ENCODE data around the gene TRIAP1.

TRIAP1 gene

DNA sequence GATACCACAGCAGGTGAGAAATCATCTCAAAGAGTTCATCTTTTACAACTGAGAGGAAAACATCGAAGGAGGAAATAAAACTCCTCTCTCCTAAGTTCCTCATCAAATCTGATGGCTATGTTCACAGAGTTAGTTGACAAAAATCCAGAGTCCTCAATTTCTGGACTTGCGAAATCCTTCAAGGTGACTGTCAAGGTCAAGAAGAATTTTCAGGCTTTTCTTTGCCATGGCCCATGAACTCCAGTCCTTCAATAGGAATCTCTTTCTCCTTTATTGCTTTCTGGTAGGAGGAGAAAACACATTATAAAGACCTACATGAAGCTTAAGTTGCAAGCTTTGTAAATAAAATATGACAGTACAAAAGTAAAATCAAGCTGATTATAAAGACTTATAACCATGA lies 1.5 kb downstream of the TRIAP1 start:
- Histone ChIP-seq H3K4me2 (peak overlapping the region; percentile 72 to 99 (median 91)), H3K27me3 (no peaks in the 10 kb centered on the region), H4K20me1 (peaks cover 11 to 84% (median 68%) of the 10 kb centered on the region in 11 experiments; a peak in 21 of 22 replicates), H3K4me3 (peak overlapping the region in 9 of 10 experiments; percentile 78 to 99 (median 95); a peak in 17 of 20 replicates), H3K36me3 (peaks cover 53 to 75% (median 67%) of the 10 kb centered on the region in 11 experiments), H3K4me1 (peaks cover 33 to 54% (median 44%) of the 10 kb centered on the region in 10 experiments), H3K9ac (peak overlapping the region in 10 of 11 experiments; percentile 87 to 92 (median 90); a peak in 19 of 22 replicates), H3K9me3 (replicated peaks in 1 of 11) (no peaks in the 10 kb centered on the region), H3K27ac (peak overlapping the region in 7 of 11 experiments; percentile 27 to 89 (median 85); a peak in 6 of 22 replicates)
- no peak for TF ChIP-seq Cebpa-rat (IDR thresholded peaks at IDR 0.05)

DNA sequence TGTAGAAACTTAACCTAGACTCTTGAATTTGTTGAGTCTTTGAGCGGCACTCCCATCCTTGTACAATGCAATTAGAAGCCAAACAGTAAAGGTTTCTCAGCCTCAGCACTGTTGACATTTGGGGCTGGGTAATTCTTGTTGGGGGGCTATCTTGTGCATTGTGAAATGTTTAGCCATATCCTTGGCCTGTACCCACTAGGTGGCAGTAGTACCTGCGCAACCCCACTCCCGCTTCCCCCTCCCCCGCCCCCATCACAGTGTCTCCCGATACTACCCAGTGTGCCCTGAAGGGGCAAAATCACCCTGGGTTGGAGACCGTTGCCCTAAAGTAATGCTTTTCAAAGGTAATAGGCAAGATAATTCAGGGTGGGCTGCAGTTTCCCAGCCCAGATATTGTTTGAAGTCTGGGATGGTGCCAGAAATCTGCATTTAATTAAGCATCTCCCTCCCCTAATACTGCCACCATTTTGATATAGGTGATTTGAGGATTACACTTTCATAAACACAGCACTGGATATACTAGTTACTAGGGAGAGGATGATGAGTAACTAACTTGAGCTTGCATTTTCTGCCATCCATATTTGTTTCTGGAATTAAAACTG lies 6.4 kb downstream of the TRIAP1 start:
- TF ChIP-seq Cebpa-rat (IDR thresholded peaks at IDR 0.05), result peak in 3 of 11 experiments; percentile 5 to 26 (median 17); a peak in 1 of 22 replicates
- Histone ChIP-seq H3K27me3 (no peaks in the 10 kb centered on the region), H3K4me2 (peak overlapping the region; percentile 78 to 99 (median 92)), H3K4me1 (peaks cover 22 to 44% (median 33%) of the 10 kb centered on the region in 10 experiments), H3K27ac (peak overlapping the region in 5 of 11 experiments; percentile 15 to 89 (median 86); a peak in 4 of 22 replicates), H4K20me1 (peaks cover 17 to 62% (median 55%) of the 10 kb centered on the region in 11 experiments; a peak in 20 of 22 replicates), H3K9me3 (replicated peaks in 1 of 11) (no peaks in the 10 kb centered on the region), H3K36me3 (peaks cover 42 to 55% (median 47%) of the 10 kb centered on the region in 11 experiments), H3K9ac (peak overlapping the region; percentile 81 to 92 (median 89); a peak in 17 of 22 replicates), H3K4me3 (peak overlapping the region; percentile 67 to 91 (median 84); a peak in 19 of 20 replicates)

DNA sequence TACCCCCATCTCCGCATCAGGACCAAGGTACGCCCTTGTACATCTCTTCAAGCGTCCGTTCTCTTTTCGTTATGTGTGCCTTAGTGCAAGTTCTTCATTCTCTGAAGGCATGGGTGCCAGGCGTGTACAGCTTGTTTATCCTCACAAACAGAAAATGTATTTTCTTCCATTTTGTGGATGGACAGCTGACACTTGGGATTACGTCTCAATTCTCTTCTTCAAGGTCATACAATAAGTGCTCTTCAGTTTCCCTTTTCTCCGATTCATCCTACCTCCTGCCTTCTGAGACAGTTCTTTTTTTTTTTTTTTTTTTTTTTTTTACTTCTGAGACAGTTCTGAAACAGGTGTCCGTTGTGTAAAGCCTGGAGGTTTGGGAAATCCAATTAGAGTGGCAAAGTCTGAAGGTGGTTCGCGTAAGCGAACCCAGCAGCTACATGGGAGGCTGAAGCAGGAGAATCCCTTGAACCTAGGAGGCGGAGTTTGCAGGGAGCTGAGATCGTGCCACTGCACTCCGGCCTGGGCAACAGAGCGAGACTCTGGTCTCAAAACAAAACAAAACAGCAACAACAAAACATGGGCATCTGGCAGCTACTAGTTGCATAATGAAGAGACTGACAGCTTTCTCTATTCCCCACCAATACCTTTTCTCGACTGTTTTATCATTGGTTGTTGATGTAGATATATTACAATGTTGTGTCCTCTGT lies 7.5 kb downstream of the TRIAP1 start:
- H3K27ac ChIP-seq, result peak overlapping the region; percentile 74 to 90 (median 86)
- H3K4me2 ChIP-seq, result peak overlapping the region; percentile 78 to 99 (median 92)
- peak overlapping the region; percentile 81 to 92 (median 89) for H3K9ac ChIP-seq
- TF ChIP-seq Cebpa-rat (IDR thresholded peaks at IDR 0.05), result no peak
- no peaks in the 10 kb centered on the region for H3K27me3 ChIP-seq
- H4K20me1 ChIP-seq, result peaks cover 14 to 51% (median 45%) of the 10 kb centered on the region in 11 experiments; a peak in 20 of 22 replicates
- H3K4me3 ChIP-seq, result peak overlapping the region; percentile 67 to 91 (median 84)
- H3K4me1 ChIP-seq, result peaks cover 15 to 33% (median 23%) of the 10 kb centered on the region in 10 experiments
- no peaks in the 10 kb centered on the region for H3K9me3 ChIP-seq (replicated peaks in 1 of 11)
- H3K36me3 ChIP-seq, result peaks cover 31 to 44% (median 36%) of the 10 kb centered on the region in 11 experiments

DNA sequence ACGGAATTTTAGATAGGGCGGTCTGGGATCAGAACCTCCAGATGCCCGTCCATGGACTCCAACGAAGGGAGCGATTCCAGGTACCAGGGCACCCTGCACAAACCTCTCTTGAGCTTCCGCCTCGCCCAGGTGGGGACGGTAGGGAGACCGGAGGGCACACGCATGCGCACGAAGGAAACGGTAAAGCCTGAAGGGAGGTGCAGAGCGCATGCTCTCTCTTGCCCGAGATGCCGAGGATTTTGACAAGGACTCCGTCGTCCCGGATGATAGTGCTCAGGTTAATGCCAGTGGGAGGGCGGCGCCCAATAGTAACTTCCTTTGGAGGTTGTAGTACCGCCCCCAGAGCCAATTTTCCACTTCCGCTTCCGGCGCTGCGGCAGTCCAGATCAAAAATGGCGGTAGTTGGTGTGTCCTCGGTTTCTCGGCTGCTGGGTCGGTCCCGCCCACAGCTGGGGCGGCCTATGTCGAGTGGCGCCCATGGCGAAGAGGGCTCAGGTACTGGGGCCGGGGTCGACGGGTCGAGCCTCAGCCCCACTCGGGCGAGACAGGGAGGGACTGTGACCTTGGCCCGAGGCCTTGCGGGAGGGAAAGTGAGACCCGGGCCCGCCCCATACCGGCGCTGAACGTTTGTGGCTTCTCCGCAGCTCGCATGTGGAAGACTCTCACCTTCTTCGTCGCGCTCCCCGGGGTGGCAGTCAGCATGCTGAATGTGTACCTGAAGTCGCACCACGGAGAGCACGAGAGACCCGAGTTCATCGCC lies 8.3 kb downstream of the TRIAP1 start, which contains the start of gene COX6A1:
Gene COX6A1 (plus strand): TSS at position 379 of the 760 bp plus-strand sequence. CDS start 14 bp downstream, at position 393.
- H4K20me1 ChIP-seq, result peaks cover 14 to 44% (median 38%) of the 10 kb centered on the region in 11 experiments; a peak in 19 of 22 replicates
- H3K27ac ChIP-seq, result peak within 1 kb of the TSS; percentile 74 to 90 (median 86)
- TF ChIP-seq Cebpa-rat (IDR thresholded peaks at IDR 0.05), result no peak
- peaks cover 15 to 26% (median 21%) of the 10 kb centered on the region in 10 experiments for H3K4me1 ChIP-seq
- H3K36me3 ChIP-seq, result peaks cover 24 to 37% (median 29%) of the 10 kb centered on the region in 11 experiments
- H3K9ac ChIP-seq, result peak within 1 kb of the TSS; percentile 81 to 92 (median 89)
- no peaks in the 10 kb centered on the region for H3K9me3 ChIP-seq (replicated peaks in 1 of 11)
- peak within 1 kb of the TSS; percentile 80 to 99 (median 92) for H3K4me2 ChIP-seq
- no peaks in the 10 kb centered on the region for H3K27me3 ChIP-seq
- H3K4me3 ChIP-seq, result peak within 1 kb of the TSS; percentile 67 to 91 (median 84)

DNA sequence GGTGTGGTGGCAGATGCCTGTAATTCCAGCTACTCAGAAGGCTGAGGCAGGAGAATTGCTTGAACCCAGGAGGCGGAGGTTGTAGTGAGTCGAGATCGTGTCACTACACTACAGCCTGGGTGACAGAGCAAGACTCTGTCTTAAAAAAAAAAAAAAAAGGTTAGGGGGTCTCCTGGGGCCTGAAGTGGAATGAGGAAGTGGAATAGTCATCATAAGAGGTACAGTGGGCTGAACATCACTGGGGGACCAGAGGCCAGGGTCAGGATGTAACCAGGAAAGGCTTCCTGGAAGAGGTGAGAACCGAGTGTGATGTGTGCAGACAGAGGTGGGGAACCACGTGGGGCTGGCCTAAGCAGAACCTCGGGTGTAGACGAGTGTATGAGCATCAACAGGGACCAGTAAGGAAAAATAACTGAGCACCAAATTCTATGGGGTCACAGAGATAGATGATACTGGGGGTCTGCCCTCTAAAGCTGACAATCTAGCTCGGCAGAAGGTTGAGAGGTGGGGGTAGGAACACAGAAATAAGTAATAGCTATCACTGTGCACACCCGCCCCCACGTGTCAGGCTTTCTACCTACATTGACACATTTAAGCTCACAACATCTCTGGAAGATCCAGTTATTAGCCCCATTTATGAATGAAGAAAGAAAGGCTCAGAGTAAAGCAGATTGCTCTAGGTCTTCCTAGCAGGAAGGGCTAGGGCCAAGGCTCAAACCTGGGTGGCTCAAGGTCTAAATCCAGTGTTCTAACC lies 13.2 kb downstream of the TRIAP1 start:
- no peaks in the 10 kb centered on the region for H4K20me1 ChIP-seq
- H3K27ac ChIP-seq, result no peak overlapping the region
- H3K4me2 ChIP-seq, result 0 out of 22 replicates have a peak overlapping the region, but pooled peaks of 2 of the 11 experiments have one; percentile 1 to 2
- H3K27me3 ChIP-seq, result no peaks in the 10 kb centered on the region
- no peak overlapping the region for H3K9ac ChIP-seq
- no peaks in the 10 kb centered on the region for H3K36me3 ChIP-seq
- H3K4me1 ChIP-seq, result peaks cover 0 to 12% (median 5%) of the 10 kb centered on the region in 10 experiments; a peak in 6 of 20 replicates
- no peaks in the 10 kb centered on the region for H3K9me3 ChIP-seq (replicated peaks in 1 of 11)
- TF ChIP-seq Cebpa-rat (IDR thresholded peaks at IDR 0.05), result no peak
- H3K4me3 ChIP-seq, result no peak overlapping the region

DNA sequence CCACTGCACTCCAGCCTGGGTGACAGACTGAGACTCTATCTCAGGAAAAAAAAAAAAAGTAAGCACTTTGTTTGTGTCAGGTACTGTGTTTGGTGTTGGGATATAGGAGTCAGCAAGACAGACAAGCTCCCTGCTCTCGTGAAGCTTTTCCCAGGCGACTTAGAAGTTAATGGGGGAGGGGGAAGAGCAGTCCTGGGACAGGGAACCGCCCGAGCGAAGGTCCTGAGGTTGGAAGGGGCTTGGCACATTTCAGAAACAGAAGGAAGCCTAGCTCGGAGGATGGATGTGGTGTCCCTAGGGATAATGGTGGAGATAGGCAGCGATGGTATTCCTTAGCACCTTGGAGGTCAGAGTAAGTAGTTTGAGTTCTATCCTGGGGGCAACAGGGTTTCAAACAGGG lies 16.8 kb downstream of the TRIAP1 start:
- H4K20me1 ChIP-seq, result no peaks in the 10 kb centered on the region
- H3K4me3 ChIP-seq, result no peak overlapping the region
- no peak overlapping the region for H3K4me2 ChIP-seq
- peaks cover 0 to 8% (median 0%) of the 10 kb centered on the region in 10 experiments; a peak in 3 of 20 replicates for H3K4me1 ChIP-seq
- no peaks in the 10 kb centered on the region for H3K27me3 ChIP-seq
- H3K9me3 ChIP-seq (replicated peaks in 1 of 11), result no peaks in the 10 kb centered on the region
- TF ChIP-seq Cebpa-rat (IDR thresholded peaks at IDR 0.05), result no peak
- no peak overlapping the region for H3K27ac ChIP-seq
- no peak overlapping the region for H3K9ac ChIP-seq
- H3K36me3 ChIP-seq, result no peaks in the 10 kb centered on the region

DNA sequence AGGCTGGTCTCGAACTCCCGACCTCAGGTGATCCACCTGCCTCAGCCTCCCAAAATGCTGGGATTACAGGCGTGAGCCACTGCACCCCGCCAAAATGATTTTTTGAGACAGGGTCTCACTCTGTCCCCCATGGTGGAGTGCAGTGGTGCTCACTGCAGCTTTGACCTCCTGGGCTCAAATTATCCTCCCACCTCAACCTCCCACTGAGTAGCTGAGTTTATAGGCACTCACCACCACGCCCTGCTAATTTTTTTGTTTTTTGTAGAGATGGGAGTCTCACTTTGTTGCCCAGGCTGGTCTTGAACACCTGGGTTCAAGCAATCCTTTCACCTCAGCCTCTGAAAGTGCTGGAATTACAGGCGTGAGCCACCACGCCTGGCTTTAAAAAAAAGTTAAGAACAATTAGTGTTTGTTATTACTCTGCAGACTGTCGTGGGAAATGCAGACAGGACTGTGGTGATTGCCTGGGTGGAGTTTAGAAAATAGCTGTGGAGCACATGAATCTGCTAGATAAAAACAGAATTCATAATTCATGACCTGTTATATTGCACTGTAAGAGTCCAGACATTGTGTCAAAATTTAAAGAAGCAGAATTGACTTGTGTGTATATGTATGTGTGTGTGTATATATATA lies 17.5 kb downstream of the TRIAP1 start:
- Histone ChIP-seq H3K27me3 (no peaks in the 10 kb centered on the region), H3K9ac (no peak overlapping the region), H3K4me1 (peaks cover 0 to 8% (median 0%) of the 10 kb centered on the region in 10 experiments; a peak in 3 of 20 replicates), H3K9me3 (replicated peaks in 1 of 11) (no peaks in the 10 kb centered on the region), H3K27ac (no peak overlapping the region), H3K4me2 (no peak overlapping the region), H4K20me1 (no peaks in the 10 kb centered on the region), H3K4me3 (no peak overlapping the region), H3K36me3 (no peaks in the 10 kb centered on the region)
- no peak for TF ChIP-seq Cebpa-rat (IDR thresholded peaks at IDR 0.05)

All from BLaER1 treated with 17β-estradiol and CSF1 and Interleukin-3, amounts not matched to agents 10 nM and 100 nM (cell line).